CD4-positive, alpha-beta T cell treated with Interleukin-6 at 100 ng/mL for 8 hours (primary cell): ENCODE results near the gene GMPPB.

Experiments used
- DNase-seq: peaks from one replicate; pipeline ENCODE4 v3.0.0-alpha.2; 2020; ENCODE audit warnings: mixed read lengths, low spot score

The GMPPB gene

DNA sequence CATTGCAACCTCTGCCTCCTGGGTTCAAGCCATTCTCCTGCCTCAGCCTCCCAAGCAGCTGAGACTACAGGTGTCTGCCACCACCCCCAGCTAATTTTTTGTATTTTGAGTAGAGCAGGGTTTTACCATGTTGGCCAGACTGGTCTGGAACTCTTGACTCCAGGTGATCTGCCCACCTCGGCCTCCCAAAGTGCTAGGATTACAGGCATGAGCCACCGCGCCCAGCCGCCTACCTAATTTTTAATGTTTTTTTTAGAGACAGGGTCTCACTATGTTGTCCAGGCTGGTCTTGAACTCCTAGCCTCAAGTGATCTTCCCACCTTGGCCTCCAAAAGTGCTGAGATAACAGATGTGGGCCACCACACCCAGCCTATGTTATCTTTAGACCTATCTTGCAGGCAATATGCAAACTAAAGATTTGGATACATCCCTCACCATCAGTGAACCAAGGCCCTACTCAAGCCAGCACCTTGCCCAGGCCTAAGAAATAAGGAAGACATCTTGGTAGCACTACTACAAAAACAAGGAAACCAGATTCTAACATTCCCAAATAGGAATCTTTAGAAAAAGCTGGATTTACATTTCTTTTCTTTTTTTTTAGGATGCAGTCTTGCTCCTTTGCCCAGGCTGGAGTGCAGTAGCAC lies 6.3 kb upstream of the GMPPB start:
- no peak for DNase-seq

DNA sequence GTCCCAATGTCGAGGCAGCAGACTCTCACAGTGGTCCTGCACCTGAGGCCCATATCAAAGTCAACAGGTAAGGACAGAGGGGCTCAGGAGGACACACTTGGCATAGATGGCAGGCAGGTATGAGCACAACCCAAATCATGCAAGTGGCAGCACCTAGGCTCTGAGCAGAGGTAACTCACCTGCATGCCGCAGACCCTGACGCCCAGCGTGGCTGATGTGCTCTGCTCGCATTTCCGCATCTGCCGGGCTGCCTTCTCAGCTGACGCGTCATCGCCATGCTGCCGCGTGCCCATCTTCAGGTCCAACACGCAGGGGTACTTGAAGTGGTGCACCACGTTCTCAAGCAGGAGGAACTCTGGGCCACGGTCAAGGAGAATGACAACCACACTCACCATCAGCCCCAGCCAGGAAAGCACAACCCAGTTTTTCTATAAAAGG lies 4.2 kb upstream of the GMPPB start:
- no peak for DNase-seq

DNA sequence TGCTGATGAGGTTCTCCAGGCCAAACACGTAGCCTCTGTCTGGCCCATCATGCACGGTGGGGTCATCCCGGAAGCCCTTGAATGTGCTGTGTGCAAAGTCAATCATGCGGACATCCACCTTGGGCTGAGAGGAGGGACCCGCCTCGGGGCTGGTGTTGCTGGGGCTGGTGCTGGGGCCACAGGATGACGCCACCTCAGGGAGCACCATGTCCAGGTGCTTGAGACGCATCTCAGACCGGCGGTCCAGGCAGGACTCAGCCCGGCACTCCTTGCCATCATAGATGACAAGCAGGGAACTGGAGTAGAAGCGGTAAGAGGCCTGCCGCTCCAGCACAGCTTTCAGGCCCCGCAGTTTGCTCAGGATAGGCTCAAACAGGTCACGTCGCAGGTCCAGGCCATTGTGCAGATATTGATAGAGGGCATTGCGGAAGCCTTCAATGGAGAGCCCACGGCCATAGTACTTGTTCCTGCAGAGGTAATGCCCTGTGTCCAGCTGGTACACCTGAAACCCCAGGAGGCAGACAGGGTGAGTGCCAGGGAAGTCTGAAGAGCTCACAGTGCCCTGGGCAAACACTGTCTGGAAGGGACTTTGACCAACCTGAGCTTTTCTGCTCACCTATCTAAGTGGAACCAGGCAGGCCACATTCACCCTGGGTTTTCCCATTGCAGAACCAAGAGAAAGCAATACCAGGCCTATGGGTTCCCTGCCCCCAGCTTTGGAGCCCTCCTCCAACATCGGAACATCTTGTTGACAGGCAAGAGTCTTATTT lies 3.6 kb upstream of the GMPPB start:
- DNase-seq, result no peak

DNA sequence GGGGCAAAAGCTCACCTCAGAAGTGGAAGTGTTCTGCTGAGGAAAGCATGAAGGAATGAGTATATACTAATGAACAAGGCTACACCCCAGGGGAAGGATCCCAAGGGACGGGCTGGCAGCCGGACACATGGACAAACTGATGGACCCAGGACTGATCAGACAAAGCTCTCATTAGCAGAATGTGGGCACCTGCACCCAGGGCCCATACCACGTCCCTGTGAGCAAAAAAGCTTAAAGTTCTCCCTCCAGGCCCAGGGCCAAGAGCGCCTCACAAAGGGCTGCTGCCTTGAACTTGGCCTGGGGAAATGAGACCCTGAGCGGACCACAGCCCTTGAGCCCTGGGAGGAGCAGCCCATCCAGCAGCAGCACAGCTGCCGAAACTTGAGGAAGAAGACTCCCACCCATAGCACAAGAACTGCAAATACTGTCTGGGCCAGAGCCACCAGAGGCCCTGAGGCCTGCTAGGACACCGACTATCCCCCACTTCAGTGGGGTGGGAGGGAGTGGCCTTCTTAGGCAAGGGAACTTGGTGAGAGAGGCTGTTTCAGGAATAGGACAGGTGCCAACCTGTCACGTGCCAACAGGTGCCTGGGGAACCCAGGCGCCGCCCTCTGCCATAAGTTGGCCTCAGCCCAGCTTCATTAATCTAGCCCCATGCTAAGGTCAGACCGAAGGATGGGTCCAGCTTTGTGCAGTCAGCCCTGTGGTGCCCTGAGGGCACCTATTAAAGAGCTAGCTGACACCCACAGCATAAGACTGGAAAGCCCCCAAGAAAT lies 2.3 kb upstream of the GMPPB start:
- DNase-seq, result no peak

DNA sequence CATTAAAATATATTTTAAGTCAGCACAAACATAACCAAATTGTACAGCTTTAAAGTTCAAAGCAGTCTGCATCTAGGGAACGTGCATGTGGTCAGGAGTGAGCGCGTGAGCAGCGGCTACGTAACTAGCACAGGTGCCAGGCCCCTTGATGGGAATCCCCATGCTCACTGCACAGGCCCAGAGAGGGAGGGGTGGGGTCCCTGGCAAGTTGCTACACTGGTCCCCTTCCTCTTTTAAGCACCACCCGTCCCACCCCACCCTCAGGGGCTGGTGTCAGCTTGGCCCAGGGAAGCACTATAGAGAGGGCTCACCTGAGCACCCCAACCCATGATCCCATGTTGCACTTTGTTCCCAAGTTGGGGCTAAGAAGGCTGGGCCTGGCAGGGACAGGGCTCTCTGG lies 835 bp upstream of the GMPPB start:
- DNase-seq, result no peak

DNA sequence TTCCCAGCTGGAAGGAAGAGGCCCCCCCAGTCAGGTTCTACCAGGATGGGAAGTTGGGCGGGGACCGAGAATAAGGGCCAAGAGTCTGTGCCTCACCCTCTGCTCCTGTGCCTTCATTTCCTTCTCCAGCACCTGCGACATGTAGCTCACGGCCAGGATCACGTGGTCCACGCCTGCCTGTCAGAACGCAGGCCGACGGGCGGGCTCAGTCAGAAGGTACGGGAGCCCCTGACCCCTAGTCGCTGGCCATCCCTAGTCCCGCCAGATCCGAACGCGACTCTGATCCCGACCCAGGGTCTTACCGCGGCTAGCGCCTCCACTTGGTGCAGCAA lies 489 bp downstream of the GMPPB start:
- DNase-seq, result peak; percentile 46

DNA sequence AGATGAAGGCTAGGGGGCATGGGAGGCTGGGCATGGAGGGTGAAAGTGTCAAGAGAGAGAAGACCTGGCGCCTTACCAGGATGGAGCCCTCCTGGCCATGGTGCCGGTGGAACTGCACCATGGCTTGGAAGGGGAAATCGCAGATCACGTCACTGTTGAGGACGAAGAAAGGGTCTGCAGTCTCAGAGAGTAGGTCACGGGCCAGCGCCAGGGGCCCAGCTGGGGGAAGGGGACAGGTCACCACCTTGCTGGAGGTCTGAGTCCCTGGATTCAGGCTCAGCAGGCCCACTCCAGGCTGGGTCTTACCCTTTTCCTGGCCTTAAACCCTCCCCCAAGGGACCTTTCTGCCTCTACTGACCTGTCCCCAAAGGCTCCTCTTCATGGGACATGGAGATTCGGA lies 855 bp downstream of the GMPPB start:
- no peak for DNase-seq

DNA sequence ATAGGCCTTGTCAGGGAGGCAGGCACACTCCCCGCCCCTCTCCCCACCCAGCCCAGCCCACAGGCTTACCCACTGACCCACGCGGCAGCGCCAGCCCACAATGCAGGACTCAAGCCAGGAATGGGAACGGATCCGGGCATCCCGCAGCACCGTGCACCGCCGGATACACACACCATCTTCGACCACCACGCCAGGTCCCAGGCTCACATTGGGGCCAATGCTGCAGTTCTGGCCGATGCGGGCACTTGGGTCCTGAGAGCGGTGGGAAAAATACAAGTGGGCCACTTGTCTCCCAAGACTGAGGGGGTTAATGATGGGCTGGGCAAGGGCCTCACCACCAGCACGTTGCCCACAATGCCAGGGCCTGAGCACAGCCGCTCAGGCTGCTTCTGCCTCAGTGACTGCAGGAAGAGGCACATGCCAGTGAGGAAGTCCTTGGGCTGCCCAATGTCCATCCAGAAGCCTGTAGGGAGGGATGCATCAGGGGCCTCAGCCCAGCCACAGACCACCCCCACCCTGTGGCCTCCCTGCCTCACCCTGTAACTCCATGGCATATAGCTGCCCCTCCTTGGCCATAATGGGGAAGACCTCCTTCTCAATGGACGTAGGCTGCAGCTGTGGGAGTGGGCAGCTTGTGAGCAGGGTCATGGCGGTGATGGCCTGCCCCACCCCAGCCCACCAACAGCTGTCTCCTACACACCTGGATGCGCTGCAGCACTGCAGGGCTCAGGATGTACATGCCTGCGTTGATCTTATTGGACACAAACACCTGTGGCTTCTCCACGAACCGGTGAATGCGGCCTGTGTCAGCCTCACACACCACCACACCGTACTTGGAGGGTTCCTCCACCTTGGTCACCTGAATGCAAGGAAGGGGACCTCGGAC lies 1.6 kb downstream of the GMPPB start:
- DNase-seq, result no peak

DNA sequence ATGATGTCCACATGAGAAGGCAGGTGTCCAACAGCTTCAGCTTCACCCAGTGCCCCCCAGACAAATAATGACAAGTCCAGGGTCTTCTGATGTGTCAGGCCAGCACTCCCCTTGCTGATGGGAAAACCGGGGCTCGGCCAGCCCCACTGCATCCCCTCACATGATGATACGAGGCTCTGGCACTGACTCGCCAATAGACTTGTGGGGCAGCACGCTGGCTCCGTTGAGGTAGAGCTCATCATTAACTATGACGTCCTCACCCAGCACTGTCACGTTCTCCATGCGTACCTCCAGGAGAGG lies 2.2 kb downstream of the GMPPB start:
- no peak for DNase-seq

DNA sequence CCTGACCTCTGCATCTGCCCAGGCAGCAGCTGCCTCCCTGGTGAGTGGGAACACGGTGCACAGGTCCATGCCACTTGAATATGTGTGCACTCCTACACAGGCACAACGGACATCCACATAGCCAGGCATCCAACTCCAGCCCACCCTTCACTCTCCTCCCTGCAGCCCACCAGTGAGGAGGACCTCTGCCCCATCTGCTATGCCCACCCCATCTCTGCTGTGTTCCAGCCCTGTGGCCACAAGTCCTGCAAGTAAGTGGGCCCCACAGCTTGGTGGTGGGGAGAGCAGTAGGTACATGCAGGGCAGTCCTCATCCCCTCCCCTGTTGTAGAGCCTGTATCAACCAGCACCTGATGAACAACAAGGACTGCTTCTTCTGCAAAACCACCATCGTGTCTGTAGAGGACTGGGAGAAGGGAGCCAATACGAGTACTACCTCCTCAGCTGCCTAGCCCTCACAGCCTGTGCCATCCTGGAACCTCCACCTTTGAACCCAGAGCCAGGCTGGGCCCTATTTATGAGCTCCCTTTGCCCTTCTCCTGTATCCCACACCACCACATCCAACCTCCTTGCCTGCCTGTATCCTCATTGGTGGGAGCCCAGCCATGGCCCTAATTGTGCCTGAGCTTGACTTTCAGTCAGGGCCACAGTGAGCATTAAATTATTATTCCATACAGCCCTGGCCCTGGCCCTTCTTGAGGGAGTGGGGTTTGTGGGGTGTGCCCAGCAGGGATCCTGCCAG lies 2.7 kb downstream of the GMPPB start:
- DNase-seq, result no peak

DNA sequence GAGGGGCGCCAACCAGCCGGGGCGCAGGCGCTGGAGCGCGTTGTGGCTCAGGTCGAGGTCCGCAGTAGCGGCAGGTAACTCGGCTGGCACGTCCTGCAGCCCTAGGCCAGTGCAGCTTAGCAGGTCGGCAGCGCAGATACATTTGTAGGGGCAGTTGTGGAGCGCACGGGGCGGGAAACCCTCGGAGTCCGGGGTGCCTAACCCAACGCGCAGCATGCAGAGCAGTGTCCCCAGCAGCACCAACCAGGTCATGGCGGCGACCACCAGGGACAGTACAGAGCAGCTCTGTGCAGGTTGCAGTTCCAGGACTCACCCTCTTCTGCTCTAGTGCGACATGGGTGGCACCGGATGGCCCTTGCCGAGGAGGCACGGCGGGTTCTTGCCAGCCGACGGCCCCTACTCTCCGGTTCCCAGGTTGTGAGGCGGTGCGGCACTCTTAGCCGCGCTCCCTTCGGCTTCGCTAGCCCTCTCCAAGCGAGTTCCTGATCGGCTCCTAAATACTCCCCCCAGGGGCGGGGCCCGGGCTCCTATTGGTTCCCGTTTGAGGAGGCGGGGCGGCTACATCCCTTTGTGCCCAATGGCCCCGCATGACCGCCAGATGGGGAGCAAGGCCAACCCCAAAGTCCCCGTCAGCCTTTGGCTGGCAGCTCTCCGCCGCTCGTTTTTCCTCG lies 4.4 kb downstream of the GMPPB start, which contains the start of gene AMIGO3:
TSS of gene AMIGO3 (minus strand) at position 471 of the 671 bp plus-strand sequence. CDS start at position 252, 219 bp downstream.
- peak; percentile 87 for DNase-seq

DNA sequence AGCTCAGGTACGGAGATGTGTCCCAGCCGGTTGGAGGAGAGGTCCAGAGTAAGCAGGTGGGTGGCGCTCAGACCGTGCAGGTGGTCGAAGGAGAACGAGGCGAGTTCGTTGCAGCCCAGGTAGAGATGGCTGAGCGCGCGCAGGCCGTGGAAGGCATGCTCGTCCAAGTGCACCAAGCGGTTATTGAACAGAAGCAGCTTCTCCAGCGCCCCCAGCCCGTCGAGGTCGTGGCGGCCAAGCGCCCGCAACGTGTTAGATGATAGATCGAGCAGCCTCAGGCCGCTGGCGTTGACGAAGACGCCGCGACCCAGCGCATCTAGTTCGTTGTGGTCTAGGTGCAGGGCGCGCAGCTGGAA lies 4.9 kb downstream of the GMPPB start:
- no peak for DNase-seq

DNA sequence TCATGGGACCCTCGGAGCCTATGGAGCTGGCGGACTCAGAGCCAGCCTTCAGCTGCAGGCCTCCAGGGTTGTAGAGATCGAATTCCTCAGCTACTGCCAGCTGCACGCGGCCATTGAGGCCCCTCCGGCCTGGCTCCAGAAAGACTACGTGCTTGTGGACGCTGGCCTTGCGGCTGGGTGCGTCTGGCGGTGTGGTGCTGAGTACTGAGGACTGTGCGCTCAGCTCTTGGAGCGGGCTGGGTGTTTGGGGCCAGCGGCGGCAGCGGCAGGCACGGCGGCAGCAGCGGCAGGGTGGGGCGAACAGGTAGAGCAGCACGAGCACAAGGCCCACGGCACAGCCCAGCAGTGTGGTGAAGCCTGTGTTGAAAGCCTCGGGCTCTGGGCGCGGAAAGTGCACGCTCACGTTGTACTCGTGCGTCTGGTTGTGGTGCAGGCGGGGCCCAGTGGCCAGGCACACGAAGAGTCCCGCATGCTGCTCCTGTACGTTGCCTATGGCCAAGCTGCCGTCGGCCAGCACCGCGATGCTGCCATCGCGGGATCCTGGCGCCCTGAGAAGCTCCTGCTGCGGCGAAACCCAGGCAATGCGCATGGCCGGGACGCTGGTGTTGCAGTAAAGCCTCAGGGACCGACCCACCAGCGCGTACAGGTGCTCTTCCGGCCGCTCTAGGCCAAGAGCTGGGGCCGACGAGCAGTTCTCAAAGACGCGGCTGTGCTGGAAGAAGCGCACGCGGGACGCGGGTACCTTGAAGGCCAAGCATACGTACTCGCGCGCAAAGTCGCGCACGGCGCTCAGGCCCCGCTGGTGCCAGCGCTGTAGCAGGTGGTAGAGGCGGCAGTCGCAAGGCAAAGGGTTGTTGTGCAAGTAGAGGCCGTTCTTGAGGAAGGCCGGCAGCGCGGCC lies 5.5 kb downstream of the GMPPB start:
- no peak for DNase-seq

DNA sequence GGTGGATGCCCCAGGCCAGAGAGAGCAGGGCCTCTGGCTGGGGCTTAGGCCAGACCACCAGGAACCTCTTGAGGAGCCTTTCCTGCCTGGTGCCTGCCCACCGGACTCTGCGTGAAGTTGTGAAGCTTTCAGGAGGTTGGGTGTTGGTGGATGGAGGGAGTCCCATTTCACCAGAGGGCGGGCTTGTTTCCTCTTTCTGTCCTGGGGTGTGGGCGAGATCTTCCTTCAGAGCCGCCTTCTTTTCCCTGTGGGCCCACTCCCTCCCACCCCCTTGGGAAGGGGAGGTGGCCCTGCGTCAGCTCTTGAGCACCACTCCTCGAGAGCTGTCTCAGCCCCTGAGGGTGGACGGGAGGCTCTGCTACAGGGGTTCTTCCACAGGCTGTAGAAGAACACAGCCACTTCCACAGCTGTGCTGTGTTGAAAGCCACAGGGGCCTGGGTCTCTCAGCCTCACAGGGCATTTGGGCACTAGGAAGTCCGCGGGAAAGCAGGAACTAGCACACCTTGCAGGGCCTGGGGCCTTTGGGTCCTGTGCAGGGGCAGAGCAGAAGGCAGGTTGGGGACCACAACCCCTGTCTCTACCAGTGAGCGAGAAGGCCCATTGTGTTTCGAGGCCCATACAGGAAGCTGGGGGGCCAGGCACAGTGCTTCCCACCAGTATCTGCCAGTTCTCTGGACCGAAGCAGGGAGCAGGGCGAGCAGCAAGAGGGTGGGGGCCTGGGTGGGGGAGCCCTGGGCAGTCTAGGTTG lies 6.4 kb downstream of the GMPPB start:
- DNase-seq, result no peak

DNA sequence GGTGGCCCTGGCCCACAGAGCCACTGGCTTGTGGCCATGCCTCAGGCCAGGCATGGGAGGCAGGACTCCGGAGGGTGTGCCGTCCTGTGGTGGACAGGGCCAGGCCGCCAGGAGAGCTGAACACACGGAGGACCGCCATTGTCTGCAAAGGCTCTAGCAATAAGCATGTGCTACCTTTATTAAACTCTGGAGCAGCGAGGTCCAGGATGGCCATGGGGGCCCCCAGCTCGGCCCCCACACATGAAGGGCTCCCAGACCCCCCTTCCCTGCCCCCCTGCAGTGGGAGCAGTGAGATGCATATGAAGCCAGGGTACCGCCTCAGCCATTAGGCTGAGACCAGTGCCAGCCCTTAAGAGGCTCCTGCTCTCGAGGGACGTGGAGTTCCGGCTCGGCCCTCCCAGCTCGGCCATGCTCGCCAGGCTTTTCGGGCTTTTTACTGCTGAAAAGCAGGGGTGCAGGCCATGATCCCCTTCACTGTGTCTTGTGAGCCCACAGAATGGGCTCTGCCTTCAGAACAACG lies 7.0 kb downstream of the GMPPB start:
- DNase-seq, result no peak

DNA sequence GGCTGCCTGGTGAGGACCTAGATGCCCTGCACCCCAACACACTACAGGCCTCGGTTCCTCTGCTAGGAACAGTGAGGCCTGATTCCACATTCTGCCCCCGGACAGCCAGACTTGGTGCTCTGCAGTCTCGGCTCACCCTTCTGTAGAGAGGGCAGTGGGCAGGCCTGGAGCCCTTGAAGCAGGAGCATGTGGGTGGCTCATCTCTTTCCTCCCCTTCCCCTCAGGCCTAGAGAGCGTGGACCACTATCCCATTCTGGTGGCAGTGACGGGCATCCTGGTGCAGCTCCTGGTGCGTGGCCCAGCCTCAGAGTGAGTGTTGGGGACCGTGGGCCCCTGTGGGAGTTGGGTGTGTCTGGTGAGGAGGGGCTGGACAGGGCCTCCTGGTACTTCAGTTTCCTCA lies 7.6 kb downstream of the GMPPB start:
- no peak for DNase-seq

DNA sequence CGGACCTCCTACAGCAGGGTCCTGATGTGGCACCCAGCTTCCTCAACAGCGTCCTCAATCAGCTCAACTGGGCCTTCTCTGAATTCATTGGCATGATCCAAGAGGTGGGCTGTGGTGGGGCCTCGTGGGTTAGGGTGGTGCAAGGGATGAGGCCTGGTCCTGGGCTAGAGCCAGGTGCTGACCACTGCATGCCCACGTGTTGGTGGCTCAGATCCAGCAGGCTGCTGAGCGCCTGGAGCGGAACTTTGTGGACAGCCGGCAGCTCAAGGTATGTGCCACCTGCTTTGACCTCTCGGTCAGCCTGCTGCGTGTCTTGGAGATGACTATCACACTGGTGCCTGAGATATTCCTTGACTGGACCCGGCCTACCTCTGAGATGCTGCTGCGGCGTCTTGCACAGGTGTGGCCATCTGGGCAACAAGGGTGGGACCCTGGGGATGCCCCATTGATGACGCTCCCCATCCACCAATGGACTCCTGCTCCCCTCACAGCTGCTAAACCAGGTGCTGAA lies 8.1 kb downstream of the GMPPB start:
- no peak for DNase-seq

DNA sequence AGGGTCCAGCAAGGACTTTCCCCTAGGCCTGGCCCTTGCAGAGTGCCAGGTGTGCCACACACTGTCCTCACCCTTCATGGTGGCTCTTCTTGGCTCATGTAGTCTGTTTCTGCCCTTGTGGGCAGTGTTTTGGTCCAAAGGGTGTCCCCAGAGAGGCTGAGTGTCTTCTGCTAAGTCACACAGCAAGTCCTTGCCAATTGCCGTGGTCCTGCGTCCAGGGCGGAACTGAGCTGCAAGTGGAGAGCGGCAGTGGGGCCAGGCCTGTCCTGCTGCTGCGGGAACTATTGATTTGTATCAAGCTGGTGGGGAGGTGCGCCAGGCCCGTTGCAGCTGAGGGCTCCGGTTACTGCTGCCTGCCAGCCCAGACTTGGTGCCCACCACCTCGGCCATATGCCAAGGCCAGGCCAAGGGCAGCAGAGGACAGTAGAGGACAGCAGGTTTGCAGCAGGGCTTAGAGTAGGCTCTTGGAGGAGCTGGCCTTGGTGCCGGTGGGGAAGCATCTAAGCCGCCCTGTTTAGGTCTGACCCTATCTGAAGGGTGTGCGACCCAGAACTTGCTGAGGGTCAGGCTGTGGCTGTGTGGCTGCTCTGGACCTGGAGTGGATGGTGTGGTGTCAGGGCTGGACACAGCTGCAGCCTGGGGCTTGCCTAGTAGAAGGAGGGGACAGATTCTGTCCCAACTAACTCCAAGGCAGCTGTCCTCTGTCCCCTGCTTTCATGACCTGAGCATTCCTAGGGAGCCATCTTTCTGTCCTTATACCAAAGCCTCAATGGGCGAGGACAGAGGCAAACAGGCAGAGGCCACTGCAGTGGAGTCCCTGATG lies 8.8 kb downstream of the GMPPB start:
- no peak for DNase-seq
